Retinal pigment epithelial cell (primary cell): ENCODE measurements around the gene PPP1R9A.

Experiments
- DNase-seq: peaks from one replicate; pipeline ENCODE4 v3.0.0-alpha.2; 2010; ENCODE audit warnings: low read depth
- H3K4me3 ChIP-seq: 2 replicates; pipeline ENCODE4 v1.5.1; 2011; ENCODE audit warnings: mild to moderate bottlenecking, low read length, control low read depth, moderate library complexity
- TF ChIP-seq, protein P1 (sequence below): conservative IDR thresholded peaks from 2 replicates; pipeline ENCODE4 v1.5.1; 2011; ENCODE audit warnings: low read depth, low read length, control low read depth, inconsistent platforms

PPP1R9A gene

DNA sequence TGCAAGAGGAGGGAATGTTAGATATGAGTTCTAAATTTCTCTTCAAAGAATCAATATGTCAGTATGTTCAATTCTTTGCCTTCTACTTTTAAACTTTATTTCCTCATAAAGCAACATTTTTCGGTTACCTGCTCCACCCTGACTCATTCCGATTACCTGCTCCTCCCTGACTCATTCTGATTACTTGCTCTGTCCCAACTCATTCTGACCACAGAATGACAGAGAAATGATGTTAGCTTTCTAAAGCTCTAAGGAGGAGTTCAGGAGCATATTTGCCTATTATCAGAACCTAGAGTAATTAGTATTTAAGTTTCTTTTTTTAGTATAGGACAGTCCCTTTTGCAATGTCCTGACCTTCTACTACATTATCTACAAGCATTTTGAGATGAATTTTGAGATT, 24.5 kb upstream of the PPP1R9A start:
- TF ChIP-seq, protein P1, sequence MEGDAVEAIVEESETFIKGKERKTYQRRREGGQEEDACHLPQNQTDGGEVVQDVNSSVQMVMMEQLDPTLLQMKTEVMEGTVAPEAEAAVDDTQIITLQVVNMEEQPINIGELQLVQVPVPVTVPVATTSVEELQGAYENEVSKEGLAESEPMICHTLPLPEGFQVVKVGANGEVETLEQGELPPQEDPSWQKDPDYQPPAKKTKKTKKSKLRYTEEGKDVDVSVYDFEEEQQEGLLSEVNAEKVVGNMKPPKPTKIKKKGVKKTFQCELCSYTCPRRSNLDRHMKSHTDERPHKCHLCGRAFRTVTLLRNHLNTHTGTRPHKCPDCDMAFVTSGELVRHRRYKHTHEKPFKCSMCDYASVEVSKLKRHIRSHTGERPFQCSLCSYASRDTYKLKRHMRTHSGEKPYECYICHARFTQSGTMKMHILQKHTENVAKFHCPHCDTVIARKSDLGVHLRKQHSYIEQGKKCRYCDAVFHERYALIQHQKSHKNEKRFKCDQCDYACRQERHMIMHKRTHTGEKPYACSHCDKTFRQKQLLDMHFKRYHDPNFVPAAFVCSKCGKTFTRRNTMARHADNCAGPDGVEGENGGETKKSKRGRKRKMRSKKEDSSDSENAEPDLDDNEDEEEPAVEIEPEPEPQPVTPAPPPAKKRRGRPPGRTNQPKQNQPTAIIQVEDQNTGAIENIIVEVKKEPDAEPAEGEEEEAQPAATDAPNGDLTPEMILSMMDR, result no peak
- DNase-seq, result no peak
- no peak overlapping the region for H3K4me3 ChIP-seq

DNA sequence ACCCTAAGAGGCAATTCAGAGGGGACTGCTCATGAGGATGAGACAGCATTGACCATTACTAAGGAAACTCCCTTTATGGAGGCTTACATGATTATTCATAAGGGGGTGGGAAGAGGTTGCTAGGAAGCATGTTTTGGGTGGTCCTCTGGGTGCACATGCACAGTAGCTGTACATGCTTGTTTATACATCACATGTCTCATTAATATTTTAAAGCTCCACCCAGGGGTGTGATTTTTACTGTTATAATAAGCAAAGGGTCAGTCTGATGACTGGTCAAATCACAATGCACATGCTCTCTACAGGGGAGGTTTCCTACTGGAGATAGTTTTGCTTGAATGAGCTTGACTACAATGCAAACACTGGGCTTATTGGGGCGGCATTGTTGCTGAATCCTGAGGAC, 23.8 kb upstream of the PPP1R9A start:
- no peak for DNase-seq
- TF ChIP-seq, protein P1, result no peak

DNA sequence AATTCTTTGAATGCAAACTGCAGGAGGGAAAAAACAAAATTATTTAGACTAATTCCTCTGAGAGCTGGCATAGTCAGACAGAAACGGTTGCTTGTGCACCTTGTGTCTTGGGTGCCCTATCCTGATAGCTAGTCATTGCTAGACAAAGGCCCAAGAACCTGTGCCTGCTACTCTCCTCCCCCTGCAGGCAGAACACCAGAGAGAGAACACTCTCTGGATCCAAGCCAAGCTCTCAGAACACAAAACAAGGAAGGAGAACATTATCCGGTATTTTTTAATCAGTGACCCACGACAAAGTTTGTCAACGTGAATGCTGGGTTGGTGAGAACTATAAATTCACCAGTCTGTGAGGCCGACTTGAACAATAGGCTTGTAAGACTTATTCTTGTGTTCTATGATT, 18.8 kb upstream of the PPP1R9A start:
- no peak for DNase-seq
- TF ChIP-seq, protein P1, result peak; percentile 48
- H3K4me3 ChIP-seq, result no peak overlapping the region

More for the DNA sequence above, 23.8 kb upstream of the PPP1R9A start:
- no peak overlapping the region for H3K4me3 ChIP-seq

DNA sequence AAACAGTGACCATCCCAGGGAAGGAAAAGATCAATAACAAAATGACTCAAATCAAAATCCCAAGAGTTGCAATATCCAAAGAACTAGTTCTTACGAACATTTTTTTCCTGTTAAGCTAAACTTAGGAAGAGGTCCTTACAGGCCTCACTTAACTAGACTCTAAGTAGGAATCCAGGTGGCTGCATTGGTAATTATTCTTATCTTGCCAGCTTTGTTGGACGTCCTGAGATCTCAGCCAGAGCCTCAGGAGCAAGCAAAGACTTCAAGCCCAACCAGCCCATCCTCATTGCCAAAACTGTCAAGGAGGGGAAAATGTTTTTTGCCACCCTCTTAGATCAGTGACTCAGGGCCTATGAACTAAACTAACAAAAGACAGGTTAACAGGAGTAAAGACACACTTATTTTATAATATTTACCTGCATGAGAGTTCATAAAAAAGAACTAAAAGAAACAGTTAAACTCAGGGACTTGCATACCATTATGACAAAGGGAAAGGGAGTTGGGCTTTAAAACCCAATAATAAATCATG, 18.3 kb upstream of the PPP1R9A start:
- no peak for DNase-seq
- TF ChIP-seq, protein P1, result no peak
- H3K4me3 ChIP-seq, result no peak overlapping the region

DNA sequence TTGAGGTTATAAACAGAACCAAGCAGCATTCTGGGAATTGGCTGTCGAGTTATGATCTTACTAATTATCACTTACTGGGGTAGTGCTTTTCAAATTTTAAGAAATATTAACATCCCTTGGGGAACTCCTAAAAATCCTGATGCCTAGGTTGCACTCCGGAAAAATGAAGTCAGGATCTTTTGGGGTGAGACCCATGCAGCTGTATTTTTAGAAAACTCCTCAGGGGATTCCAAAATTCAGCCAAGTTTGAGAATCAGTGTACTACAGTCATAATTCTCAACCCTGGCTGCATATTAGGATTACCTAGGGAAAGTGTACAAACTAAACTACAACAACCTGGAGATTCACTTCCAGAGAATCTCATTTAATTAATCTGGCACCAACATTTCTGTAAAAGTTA, 17.2 kb upstream of the PPP1R9A start:
- DNase-seq, result no peak
- TF ChIP-seq, protein P1, result no peak
- H3K4me3 ChIP-seq, result no peak overlapping the region

DNA sequence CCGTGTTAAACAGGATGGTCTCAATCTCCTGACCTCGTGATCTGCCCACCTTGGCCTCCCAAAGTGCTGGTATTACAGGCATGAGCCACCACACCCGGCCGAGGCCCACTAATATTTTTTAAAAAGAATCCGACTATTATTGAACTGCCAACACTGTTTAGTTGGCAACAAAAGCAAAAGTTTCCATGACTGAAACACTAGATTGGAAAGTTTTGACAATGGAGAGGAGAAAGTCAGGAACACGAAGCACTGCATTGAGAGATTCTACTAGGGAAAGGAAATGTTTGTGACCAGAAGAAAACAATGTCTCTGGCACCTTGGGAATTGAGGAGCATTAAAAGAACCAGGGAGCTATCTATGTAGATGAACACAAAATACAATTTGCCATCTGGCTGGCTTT, 13.7 kb upstream of the PPP1R9A start:
- DNase-seq, result no peak
- no peak overlapping the region for H3K4me3 ChIP-seq
- TF ChIP-seq, protein P1, result no peak

DNA sequence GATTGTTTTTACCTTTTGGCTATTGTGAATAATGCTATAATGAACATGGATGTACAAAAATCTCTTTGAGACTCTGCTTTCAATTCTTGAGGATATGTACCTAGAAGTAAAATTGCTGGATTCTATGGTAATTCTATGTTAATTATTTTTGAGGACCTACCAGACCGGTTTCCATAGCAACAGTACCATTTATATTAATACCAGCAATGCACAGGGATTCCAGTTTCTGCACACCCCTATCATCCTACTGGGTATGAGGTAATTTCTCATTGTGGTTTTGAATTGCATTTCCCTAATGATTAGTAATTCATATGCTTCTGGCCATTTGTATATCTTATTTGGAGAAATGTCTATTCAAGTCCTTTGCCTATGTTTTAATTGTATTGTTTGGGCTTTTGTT, 9.9 kb upstream of the PPP1R9A start:
- DNase-seq, result no peak
- no peak overlapping the region for H3K4me3 ChIP-seq
- TF ChIP-seq, protein P1, result no peak
